Stimulated activated CD4-positive, alpha-beta T cell treated with anti-CD3 and anti-CD28 coated beads, Interleukin-2, amount 100 ng/mL, for 4 hours (primary cell): Measurements from ENCODE around the gene CYP3A7.
"Not testable (repeated sequence)": the region's sequence is repeated elsewhere in the genome, so short reads cannot be mapped to it uniquely, and the experiment has no call there.

ENCODE experiments used
- DNase-seq: peaks from one replicate; pipeline ENCODE4 v3.0.0-alpha.2; 2020; ENCODE audit warnings: low read depth

The CYP3A7 gene

DNA sequence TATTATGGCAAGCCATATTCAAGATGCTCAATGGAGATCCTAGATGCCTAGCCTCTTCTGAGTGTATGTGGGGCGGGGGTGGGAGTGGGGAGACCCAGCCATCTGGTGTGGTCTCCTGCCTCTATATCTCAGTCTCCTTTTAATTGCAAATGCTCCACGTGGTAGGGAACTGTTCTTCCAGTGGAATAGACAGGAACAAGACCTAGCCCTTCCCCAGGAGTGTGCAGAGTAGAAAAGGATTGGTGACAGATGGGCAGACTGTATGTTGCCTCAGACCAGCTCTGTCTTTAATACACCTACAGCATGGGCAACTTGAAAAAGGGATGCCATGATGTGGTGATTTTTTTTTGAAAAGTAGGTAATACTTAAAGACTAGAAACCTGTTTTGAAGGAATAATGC is 67.8 kb downstream of the CYP3A7 start:
- DNase-seq = no peak

DNA sequence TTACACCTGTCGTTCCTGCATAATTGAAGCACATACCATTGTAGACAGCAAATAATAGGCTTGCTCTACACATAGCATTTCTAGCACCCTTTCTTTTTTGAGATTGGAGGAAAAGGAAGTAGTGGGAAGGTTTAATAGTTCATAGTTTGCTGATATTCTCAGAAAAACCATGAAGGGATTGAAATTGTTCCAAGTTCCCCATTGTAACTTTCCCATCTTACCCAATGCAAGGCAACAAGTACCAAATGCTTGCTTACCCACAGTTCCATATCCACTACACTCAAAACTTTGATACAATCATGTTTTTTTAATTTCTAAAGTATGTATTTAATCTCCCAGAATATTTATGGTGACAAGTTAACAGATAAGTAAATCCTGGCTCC is 69.0 kb downstream of the CYP3A7 start:
- no peak for DNase-seq

- no peak for DNase-seq
Measured at GRCh38 chr7:99665312-99666012, 69.5 kb downstream of the CYP3A7 start.

- DNase-seq = not testable (repeated sequence)
Measured at GRCh38 chr7:99657879-99658278, 77.1 kb downstream of the CYP3A7 start.
